K562 (cell line): ENCODE measurements around the gene IQCN. TPM values are rescaled to one million over a fixed set of nuclear protein-coding genes. Genes with fewer than 3 reads are reported as not detected.

Source experiments
- ATAC-seq: fragments of 200-7000 bp; cut with Tn5 transposase; 3 replicates; pipeline ENCODE4 v1.9.1; 2020; ENCODE audit warnings: moderate library complexity
- BruUV-seq: library from RNA; stranded (reverse); fragments of 400-500 nt; replicated peaks from 2 replicates; lab custom pipeline; 2021; lab: Mats Ljungman, UMichigan
- CTCF ChIA-PET: fragments of 300-600 bp; formaldehyde crosslinking; extraction: SDS; loops from one replicate; lab custom pipeline; 2021; ENCODE audit warnings: low intra/inter-chr PET ratio; lab: Yijun Ruan, JAX
- POLR2A ChIA-PET: fragments of 300-600, 350-650 bp; sonication (Branson Sonifier 250); formaldehyde crosslinking; extraction: SDS; loops from one replicate; lab custom pipeline; 2021; ENCODE audit warnings: antibody characterized with exemption, inconsistent platforms; lab: Yijun Ruan, JAX
- DNase-seq, 4 experiments: peaks; one replicate each; pipeline versions ENCODE4 v3.0.0 to v3.0.0-alpha.2; 2011 to 2018; ENCODE audit warnings: low spot score in 3 of 4, mixed read lengths in 3 of 4; ENCODE audit errors: extremely low read depth in 1 of 4
- FAIRE-seq: peaks from 2 replicates; lab custom pipeline; 2011; peaks lifted over from hg19 to GRCh38; lab: Jason Lieb, UNC
- H2AFZ ChIP-seq: 2 replicates; pipeline ENCODE4 v1.6.0; 2011; ENCODE audit warnings: low read depth, low read length, control low read depth, inconsistent platforms
- H3K27ac ChIP-seq: fragments of 200-600 bp; 3 replicates; pipeline ENCODE4 v1.8.0; 2011; ENCODE audit warnings: low read depth, mild to moderate bottlenecking, control low read depth, inconsistent platforms, low read length, moderate library complexity, mixed read lengths; ENCODE audit errors: extremely low read depth
- H3K27me3 ChIP-seq, 2 experiments: fragments of 300-600 bp in 1 of 2; 2 replicates in 1 of 2; 3 replicates in 1 of 2; pipeline versions ENCODE4 v1.6.0 to v1.8.0; 2011; ENCODE audit warnings: inconsistent platforms in 2 of 2, low read length in 2 of 2, mild to moderate bottlenecking in 1 of 2, mixed read lengths in 1 of 2, moderate library complexity in 1 of 2; ENCODE audit not compliant: control insufficient read depth in 2 of 2, insufficient read depth in 2 of 2
- H3K36me3 ChIP-seq: fragments of 300-600 bp; 3 replicates; pipeline ENCODE4 v1.8.0; 2011; ENCODE audit warnings: mild to moderate bottlenecking, low read length, inconsistent platforms; ENCODE audit not compliant: control insufficient read depth, insufficient read depth
- H3K4me1 ChIP-seq, 2 experiments: fragments of 200-600 bp in 1 of 2; replicated peaks in 1 of 2; 2 replicates in 1 of 2; 3 replicates in 1 of 2; pipeline versions ENCODE4 v1.5.1 to v1.8.0; 2011; ENCODE audit warnings: inconsistent platforms in 2 of 2, low read length in 2 of 2, mild to moderate bottlenecking in 1 of 2, mixed read lengths in 1 of 2, moderate library complexity in 1 of 2; ENCODE audit not compliant: control insufficient read depth in 2 of 2, insufficient read depth in 2 of 2
- H3K4me2 ChIP-seq: 2 replicates; pipeline ENCODE4 v1.6.1; 2011; ENCODE audit warnings: low read length, control low read depth, inconsistent platforms, mixed read lengths; ENCODE audit not compliant: insufficient read depth
- H3K4me3 ChIP-seq: fragments of 200-600 bp; sonication (generic), shearing (Covaris generic); 2 replicates; pipeline ENCODE4 v1.5.1; 2016; ENCODE audit warnings: control low read depth, inconsistent platforms
- H3K79me2 ChIP-seq: fragments of 200-600 bp; 3 replicates; pipeline ENCODE4 v1.8.0; 2011; ENCODE audit warnings: low read length, inconsistent platforms; ENCODE audit not compliant: control insufficient read depth, insufficient read depth
- H3K9ac ChIP-seq, 2 experiments: 2 replicates each; pipeline versions ENCODE4 v1.6.0 to v1.6.1; 2011; ENCODE audit warnings: low read depth in 2 of 2, low read length in 2 of 2, control low read depth in 1 of 2, inconsistent platforms in 1 of 2, mild to moderate bottlenecking in 1 of 2, mixed read lengths in 1 of 2; ENCODE audit not compliant: insufficient read depth in 1 of 2
- H3K9me1 ChIP-seq: one replicate; pipeline ENCODE4 v1.6.0; 2011; ENCODE audit warnings: inconsistent platforms, mild to moderate bottlenecking, low read length, moderate library complexity; ENCODE audit not compliant: control insufficient read depth, insufficient read depth
- H3K9me3 ChIP-seq: replicated peaks from 2 replicates; pipeline ENCODE4 v1.5.1; 2011; ENCODE audit warnings: low read depth, low read length, inconsistent platforms; ENCODE audit not compliant: control insufficient read depth, insufficient read depth
- H4K20me1 ChIP-seq: replicated peaks from 2 replicates; pipeline ENCODE4 v1.6.1; 2011; ENCODE audit warnings: low read length, inconsistent platforms, mixed read lengths; ENCODE audit not compliant: control insufficient read depth, insufficient read depth
- ADNP ChIP-seq: fragments of 200-800 bp; sonication (Bioruptor generic); IDR thresholded peaks from 2 replicates; pipeline ENCODE4 v1.6.1; 2016; ENCODE audit warnings: missing genetic modification characterization, missing compliant biosample characterization
- CBX1 ChIP-seq: sonication (generic); IDR thresholded peaks from 2 replicates; pipeline ENCODE4 v1.6.1; 2016; ENCODE audit warnings: antibody characterized with exemption, low read depth, mild to moderate bottlenecking
- HDAC1 ChIP-seq, 2 experiments: fragments of 450-650 bp; IDR thresholded peaks; 2 replicates each; pipeline ENCODE4 v1.6.1; 2016 to 2017; ENCODE audit warnings: inconsistent platforms in 1 of 2, mild to moderate bottlenecking in 1 of 2, moderate library complexity in 1 of 2
- HDAC2 ChIP-seq: fragments of 450-650 bp; IDR thresholded peaks from 2 replicates; pipeline ENCODE4 v1.6.1; 2016; ENCODE audit warnings: mild to moderate bottlenecking
- KAT7 ChIP-seq: sonication (generic); formaldehyde crosslinking; IDR thresholded peaks from 2 replicates; pipeline ENCODE4 v1.8.0; 2022; ENCODE audit warnings: missing genetic modification reagents, mild to moderate bottlenecking, borderline replicate concordance
- KLF6 ChIP-seq: fragments of 250-450 bp; sonication (Bioruptor Pico); IDR thresholded peaks from 2 replicates; pipeline ENCODE4 v1.4.0; 2020; ENCODE audit warnings: mild to moderate bottlenecking, moderate library complexity, borderline replicate concordance
- LEF1 ChIP-seq: fragments of 450-650 bp; IDR thresholded peaks from 2 replicates; pipeline ENCODE4 v1.6.1; 2016; ENCODE audit warnings: mild to moderate bottlenecking
- PHF20 ChIP-seq: fragments of 450-650 bp; IDR thresholded peaks from 2 replicates; pipeline ENCODE4 v1.6.1; 2018; ENCODE audit not compliant: partially characterized antibody
- PTBP1 ChIP-seq: fragments of 200-400 bp; formaldehyde crosslinking; IDR thresholded peaks from 2 replicates; pipeline ENCODE4 v1.6.1; 2017; ENCODE audit warnings: low read depth, low read length
- RBM25 ChIP-seq: fragments of 200-400 bp; formaldehyde crosslinking; IDR thresholded peaks from 2 replicates; pipeline ENCODE4 v1.6.1; 2018; ENCODE audit warnings: low read length, low read depth, moderate library complexity; ENCODE audit not compliant: severe bottlenecking
- SAFB2 ChIP-seq: fragments of 200-400 bp; formaldehyde crosslinking; IDR thresholded peaks from 2 replicates; pipeline ENCODE4 v1.6.1; 2018; ENCODE audit warnings: borderline replicate concordance, low read length, low read depth, moderate library complexity; ENCODE audit not compliant: severe bottlenecking
- SMARCA5 ChIP-seq: fragments of 450-650 bp; IDR thresholded peaks from 2 replicates; pipeline ENCODE4 v1.6.1; 2016
- TAF15 ChIP-seq: fragments of 200-400 bp; formaldehyde crosslinking; IDR thresholded peaks from 2 replicates; pipeline ENCODE4 v1.6.1; 2017; ENCODE audit warnings: mild to moderate bottlenecking, low read depth, low read length, moderate library complexity
- ZFP36 ChIP-seq: fragments of 150-350 bp; IDR thresholded peaks from 2 replicates; pipeline ENCODE4 v1.6.1; 2018; ENCODE audit warnings: low read length, low read depth; ENCODE audit not compliant: partially characterized antibody
- ZFP91 ChIP-seq: sonication (generic); formaldehyde crosslinking; IDR thresholded peaks from 2 replicates; pipeline ENCODE4 v1.8.0; 2022; ENCODE audit warnings: mild to moderate bottlenecking, missing genetic modification reagents
- ZNF121 ChIP-seq: sonication (generic); formaldehyde crosslinking; conservative IDR thresholded peaks from 2 replicates; pipeline ENCODE4 v1.8.0; 2022; ENCODE audit warnings: missing genetic modification reagents
- ZNF280A ChIP-seq: fragments of 450-650 bp; IDR thresholded peaks from 2 replicates; pipeline ENCODE4 v1.6.1; 2018; ENCODE audit warnings: mild to moderate bottlenecking, low read depth; ENCODE audit not compliant: partially characterized antibody
- WGBS: fragments of 100-300 bp; shearing (Covaris generic); methylation state at CpG from one replicate; pipeline ENCODE4 v1.1.6; 2016; ENCODE audit warnings: low coverage, mixed read lengths; ENCODE audit not compliant: insufficient coverage; ENCODE audit errors: missing lambda C conversion rate; 5-methylcytosine and 5-hydroxymethylcytosine counted together
- in situ Hi-C: fragments of 300-500 bp; cut with MboI; formaldehyde crosslinking; loops from 4 replicates; pipeline ENCODE4 v1.15.0; 2018; ENCODE audit warnings: inconsistent platforms, mixed read lengths
- intact Hi-C: fragments of 100-400 bp; cut with micrococcal nuclease; formaldehyde crosslinking; loops from 2 replicates; pipeline ENCODE4 v1.14.2; 2022
- polyA plus RNA-seq, 8 experiments: library from polyadenylated mRNA; depleted of rRNA in 4 of 8; stranded (reverse) in 5 of 8; unstranded in 3 of 8; fragments of >200 nt; fragmentation: Nextera tagmentation in 2 of 8; fragmentation: Illumina TruSeq in 1 of 8; extraction: Ambion mirVana in 2 of 8; extraction: Trizol in 1 of 8; gene quantifications; 2 replicates each; pipeline versions ENCODE4 v1.2.1 to v1.2.3, GENCODE V29; 2011 to 2014; ENCODE audit warnings: inconsistent platforms in 1 of 8, missing spikeins in 1 of 8
- total RNA-seq, 7 experiments: library from RNA; depleted of rRNA in 6 of 7; stranded (reverse); fragments of >200 nt in 6 of 7; fragmentation: Illumina TruSeq in 2 of 7; extraction: Trizol in 2 of 7; gene quantifications; 2 replicates each; pipeline versions ENCODE4 v1.2.1 to v1.2.3, GENCODE V29; 2011 to 2021; ENCODE audit warnings: low replicate concordance in 1 of 7
- TF ChIP-seq, protein P1 (sequence below), 2 experiments: fragments of 250-450 bp in 1 of 2; fragments of 450-650 bp in 1 of 2; sonication (Bioruptor Pico) in 1 of 2; IDR thresholded peaks; 2 replicates each; pipeline versions ENCODE4 v1.6.1 to v1.8.0; 2016 to 2021; ENCODE audit warnings: mild to moderate bottlenecking in 2 of 2, moderate library complexity in 2 of 2, missing compliant biosample characterization in 1 of 2, missing genetic modification characterization in 1 of 2

The IQCN gene
- total and polyA plus RNA-seq, 9 of the 15 experiments (the other 6 are each of a cell fraction or from before 2014, with no cell fraction given), result 0.01 to 0.07 (median 0.04) TPM; not detected in 3

DNA sequence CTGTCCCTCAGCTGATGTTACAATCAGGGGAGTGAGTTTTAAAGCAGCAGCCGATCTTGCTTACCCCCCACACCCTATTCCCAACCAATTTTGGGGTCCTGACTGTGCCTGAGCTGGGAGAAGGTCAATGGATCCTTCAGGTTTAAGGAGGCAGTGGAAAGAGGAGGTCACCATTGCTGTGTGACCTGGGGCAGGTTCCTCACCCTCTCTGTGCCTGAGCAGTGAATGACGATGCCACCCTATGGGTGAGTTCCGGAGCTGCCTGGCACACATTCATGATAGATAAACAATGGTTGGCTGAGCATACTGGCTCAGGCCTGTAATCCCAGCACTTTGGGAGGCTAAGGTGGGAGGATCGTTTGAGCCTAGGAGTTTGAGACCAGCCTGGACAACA lies 27.5 kb upstream of the IQCN start:
- no peak for FAIRE-seq
- peaks cover 32 to 53% of the 10 kb centered on the region in 2 experiments for H3K4me1 ChIP-seq
- ChIA-PET POLR2A (interaction anchor here (0.8 to 5.5 kb wide), 5 partner anchors 9 to 28 kb away, joined by 3 to 79 read pairs (median 15); partner anchors contain the start of genes IQCN, JUND and LSM4), CTCF (no interaction called here)
- no TSS peak for BruUV-seq
- 86% methylated on average over 4 of the region's 4 CpGs for WGBS
- no peaks in the 10 kb centered on the region; the same call in 2 of the 3 replicates for H3K79me2 ChIP-seq
- intact Hi-C loops (no loop called here), in situ Hi-C loops (no loop called here)
- 0 out of 4 replicates have a peak overlapping the region, but pooled peaks of 1 of the 2 experiments have one; percentile 24 for H3K9ac ChIP-seq
- H2AFZ ChIP-seq, result no peak overlapping the region
- no peaks in the 10 kb centered on the region for H3K9me3 ChIP-seq
- H3K4me2 ChIP-seq, result no peak overlapping the region
- no peaks in the 10 kb centered on the region for H3K27me3 ChIP-seq
- H3K36me3 ChIP-seq, result peaks cover 10% of the 10 kb centered on the region; the same call in 1 of the 3 replicates
- DNase-seq, result no peak
- no peak overlapping the region for H3K27ac ChIP-seq
- H3K4me3 ChIP-seq, result no peak overlapping the region
- no peaks in the 10 kb centered on the region for H3K9me1 ChIP-seq
- ATAC-seq, result no peak
- H4K20me1 ChIP-seq, result no peaks in the 10 kb centered on the region
- no peak for TF ChIP-seq ZNF280A
- peak; percentile 89 for TF ChIP-seq ZFP36
- peak; percentile 88 for TF ChIP-seq ADNP (tag)
- peak; percentile 72 for TF ChIP-seq PHF20
- no peak for TF ChIP-seq SAFB2
- TF ChIP-seq CBX1, result 0 out of 2 replicates have a peak, but pooled peaks have one; percentile 80
- no peak for TF ChIP-seq LEF1
- TF ChIP-seq RBM25, result peak; percentile 81
- TF ChIP-seq KLF6 (CRISPR knock-in tag), result no peak
- 0 out of 4 replicates have a peak, but pooled peaks of 1 of the 2 experiments have one; percentile 27 for TF ChIP-seq HDAC1 (IDR thresholded peaks at IDR 0.05)
- peak; percentile 81; the same call in 1 of the 2 replicates for TF ChIP-seq PTBP1
- peak; percentile 85 for TF ChIP-seq HDAC2
- peak; percentile 91 for TF ChIP-seq SMARCA5
- peak; percentile 94 for TF ChIP-seq ZNF121 (CRISPR knock-in tag)
- no peak for TF ChIP-seq ZFP91
- TF ChIP-seq KAT7 (CRISPR knock-in tag), result 0 out of 2 replicates have a peak, but pooled peaks have one; percentile 46
- TF ChIP-seq, protein P1, sequence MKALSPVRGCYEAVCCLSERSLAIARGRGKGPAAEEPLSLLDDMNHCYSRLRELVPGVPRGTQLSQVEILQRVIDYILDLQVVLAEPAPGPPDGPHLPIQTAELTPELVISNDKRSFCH (CRISPR knock-in tag; IDR thresholded peaks at IDR 0.05), result no peak
- TF ChIP-seq, protein P1 (tag; IDR thresholded peaks at IDR 0.05), result 0 out of 2 replicates have a peak, but pooled peaks have one; percentile 17
- TF ChIP-seq TAF15, result no peak
